Thoracic aorta (tissue), 2 donors: ENCODE results near the gene C1QTNF6. TPM values are rescaled to one million over a fixed set of nuclear protein-coding genes. Genes with fewer than 3 reads are reported as not detected.

Experiments used
- ATAC-seq: fragments of 150-250 bp; one replicate; pipeline ENCODE4 v1.8.0; 2017; ENCODE audit warnings: low read depth; ENCODE audit not compliant: insufficient number of reproducible peaks, low FRiP score
- DNase-seq: peaks from one replicate; pipeline ENCODE4 v3.0.0-alpha.2; 2020; ENCODE audit warnings: low spot score
- H3K27ac ChIP-seq, 2 donors: fragments of 200-600 bp; sonication (generic); 1 replicate in 1 of 2; 2 replicates in 1 of 2; pipeline ENCODE4 v1.5.1; 2016; ENCODE audit warnings: mild to moderate bottlenecking in 2 of 2, moderate library complexity in 2 of 2
- H3K27me3 ChIP-seq: fragments of 200-600 bp; sonication (generic); replicated peaks from 2 replicates; pipeline ENCODE4 v1.6.0; 2016; ENCODE audit warnings: mild to moderate bottlenecking; ENCODE audit not compliant: insufficient read depth
- H3K36me3 ChIP-seq: fragments of 200-600 bp; sonication (generic); one replicate; pipeline ENCODE4 v1.5.1; 2016
- H3K4me1 ChIP-seq, 2 donors: fragments of 200-600 bp; sonication (generic); 1 replicate in 1 of 2; 2 replicates in 1 of 2; pipeline versions ENCODE4 v1.5.1 to v1.6.0; 2016; ENCODE audit warnings: low read depth in 2 of 2, mild to moderate bottlenecking in 1 of 2; ENCODE audit not compliant: control insufficient read depth in 1 of 2
- H3K4me3 ChIP-seq: fragments of 200-600 bp; sonication (generic); 2 replicates; pipeline ENCODE4 v1.5.1; 2016; ENCODE audit warnings: mild to moderate bottlenecking
- H3K9me3 ChIP-seq: fragments of 200-600 bp; sonication (generic); 2 replicates; pipeline ENCODE4 v1.5.1; 2016
- CTCF ChIP-seq: fragments of 200-600 bp; sonication (generic); IDR thresholded peaks from one replicate; pipeline ENCODE4 v1.5.1; 2019; ENCODE audit warnings: antibody characterized with exemption
- total RNA-seq, 2 donors: library from RNA; depleted of rRNA; stranded (reverse); fragments of >200 nt; gene quantifications; one replicate each; pipeline versions ENCODE4 v1.1.0 to v1.2.3, GENCODE V29; 2016

Gene C1QTNF6
- total RNA-seq, 2 donors from 2014 or later, result 1.9 to 2.1 TPM

DNA sequence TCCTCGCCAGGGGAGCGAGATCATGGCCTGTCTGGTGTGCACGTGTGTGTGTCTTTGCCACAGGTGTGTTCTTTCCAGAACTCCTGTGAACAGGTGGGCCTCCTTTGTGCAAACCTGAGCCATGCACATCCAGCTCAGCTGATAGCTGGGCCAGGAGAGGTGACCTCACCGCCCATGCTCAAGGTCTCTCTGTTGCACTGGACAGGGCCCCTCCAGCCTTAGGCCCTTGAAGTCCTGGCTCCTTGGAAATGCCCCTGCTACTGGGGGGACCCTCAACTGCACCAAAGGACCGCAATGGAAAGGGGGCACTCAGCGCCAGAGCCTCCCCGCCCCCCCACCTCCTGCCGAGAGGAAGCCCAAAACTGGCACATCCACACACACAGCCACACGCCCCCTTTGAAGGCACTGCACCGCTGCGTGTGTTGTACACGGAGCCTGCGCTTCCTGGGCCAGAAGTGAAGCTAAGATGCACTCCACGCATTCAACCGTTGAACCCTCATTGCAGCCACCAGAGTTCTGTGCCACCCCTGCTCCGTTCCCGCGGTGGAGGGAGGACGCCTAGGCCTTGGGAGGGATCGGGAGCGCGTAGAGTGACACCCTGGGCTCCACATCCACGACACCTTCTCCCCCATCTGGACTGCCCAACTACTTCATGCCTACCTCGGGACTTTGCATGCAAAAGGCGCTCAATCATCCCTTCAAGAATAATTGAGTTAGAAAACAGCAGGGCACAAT is 21.9 kb downstream of the C1QTNF6 start:
- Histone ChIP-seq H3K4me3 (no peak overlapping the region), H3K9me3 (peaks cover 2% of the 10 kb centered on the region), H3K27ac (no peak overlapping the region), H3K4me1 (peaks cover 4 to 14% of the 10 kb centered on the region in 2 donors), H3K36me3 (no peaks in the 10 kb centered on the region), H3K27me3 (no peaks in the 10 kb centered on the region)
- no peak for ATAC-seq
- TF ChIP-seq CTCF, result no peak
- DNase-seq, result no peak

GRCh38 chr22:37165066-37165465 is 23.0 kb downstream of the C1QTNF6 start:
- no peaks in the 10 kb centered on the region for H3K36me3 ChIP-seq
- H3K27me3 ChIP-seq, result no peaks in the 10 kb centered on the region
- H3K4me3 ChIP-seq, result no peak overlapping the region
- H3K27ac ChIP-seq, result no peak overlapping the region
- no peak for DNase-seq
- H3K4me1 ChIP-seq, result peaks cover 4 to 14% of the 10 kb centered on the region in 2 donors
- TF ChIP-seq CTCF, result no peak
- H3K9me3 ChIP-seq, result peaks cover 2% of the 10 kb centered on the region
- ATAC-seq, result no peak

DNA sequence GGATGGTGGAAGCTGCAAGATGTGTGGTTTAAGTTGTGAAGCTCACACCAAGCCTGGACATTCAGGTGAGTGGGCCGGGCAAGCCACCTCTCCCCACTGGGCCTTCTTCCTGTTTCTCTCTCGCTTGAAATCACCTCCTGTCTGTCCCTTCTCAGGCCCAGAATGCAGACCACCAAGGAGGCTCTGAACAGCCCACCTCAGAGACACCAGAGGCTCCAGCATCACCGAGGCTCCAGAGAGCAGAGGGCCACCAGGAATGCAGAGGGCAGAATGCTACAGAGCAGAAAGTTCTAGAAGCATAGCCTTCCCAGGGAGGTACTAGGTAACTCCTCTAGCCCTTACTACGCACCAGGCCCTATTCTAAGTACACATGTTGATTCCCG is 23.6 kb downstream of the C1QTNF6 start:
- TF ChIP-seq CTCF, result no peak
- DNase-seq, result no peak
- no peak for ATAC-seq
- Histone ChIP-seq H3K4me1 (peaks cover 4 to 14% of the 10 kb centered on the region in 2 donors), H3K27me3 (no peaks in the 10 kb centered on the region), H3K4me3 (no peak overlapping the region), H3K36me3 (no peaks in the 10 kb centered on the region), H3K9me3 (peaks cover 2% of the 10 kb centered on the region), H3K27ac (no peak overlapping the region)

- ATAC-seq, result no peak
- Histone ChIP-seq H3K4me3 (no peak overlapping the region), H3K9me3 (peaks cover 2% of the 10 kb centered on the region), H3K4me1 (peaks cover 4 to 14% of the 10 kb centered on the region in 2 donors), H3K27ac (no peak overlapping the region), H3K27me3 (no peaks in the 10 kb centered on the region), H3K36me3 (no peaks in the 10 kb centered on the region)
- TF ChIP-seq CTCF, result no peak
- no peak for DNase-seq
These were observed 24.2 kb downstream of the C1QTNF6 start for GRCh38 chr22:37163575-37164504.

- TF ChIP-seq CTCF, result no peak
- no peak overlapping the region for H3K4me3 ChIP-seq
- peaks cover 2% of the 10 kb centered on the region for H3K9me3 ChIP-seq
- peaks cover under 1 to 10% of the 10 kb centered on the region in 2 donors for H3K4me1 ChIP-seq
- no peaks in the 10 kb centered on the region for H3K27me3 ChIP-seq
- DNase-seq (no peak), ATAC-seq (no peak)
- no peak overlapping the region for H3K27ac ChIP-seq
- H3K36me3 ChIP-seq, result no peaks in the 10 kb centered on the region
These were observed 25.0 kb downstream of the C1QTNF6 start for GRCh38 chr22:37163096-37163489.
